Measurements from ENCODE around the gene JAZF1. TPM values are rescaled to one million over a fixed set of nuclear protein-coding genes. Genes with fewer than 3 reads are reported as not detected.
A peak's percentile ranks its signal among the peaks of the same experiment; 100 is the strongest.

JAZF1 gene
- total RNA-seq, 1 donor from 2014 or later, result 7.2 TPM

- Mint-ChIP-seq H3K4me1 (peaks cover 5% of the 10 kb centered on the region), H3K4me3 (peak overlapping the region; percentile 5), H3K9me3 (no peaks in the 10 kb centered on the region), H3K36me3 (no peaks in the 10 kb centered on the region), H3K27me3 (ENCODE audit: low read depth) (no peaks in the 10 kb centered on the region), H3K27ac (no peak overlapping the region)
- DNase-seq (ENCODE audit: low spot score in 2 of 2, unreplicated experiment in 2 of 2), result peak in 1 of 2 experiments; percentile 50
- TF ChIP-seq CTCF (IDR thresholded peaks at IDR 0.05; ENCODE audit: unreplicated experiment), result peak; percentile 72
Observed at GRCh38 chr7:28020302-28020940, 160.2 kb downstream of the JAZF1 start.

GRCh38 chr7:28018856-28019465, 161.6 kb downstream of the JAZF1 start:
- DNase-seq (ENCODE audit: low spot score in 2 of 2, unreplicated experiment in 2 of 2), result no peak
- no peak overlapping the region for H3K27ac Mint-ChIP-seq
- H3K27me3 Mint-ChIP-seq (ENCODE audit: low read depth), result no peaks in the 10 kb centered on the region
- TF ChIP-seq CTCF (IDR thresholded peaks at IDR 0.05; ENCODE audit: unreplicated experiment), result no peak
- H3K36me3 Mint-ChIP-seq, result peaks cover 7% of the 10 kb centered on the region
- peaks cover 7% of the 10 kb centered on the region for H3K9me3 Mint-ChIP-seq
- no peak overlapping the region for H3K4me3 Mint-ChIP-seq
- peaks cover 5% of the 10 kb centered on the region for H3K4me1 Mint-ChIP-seq

GRCh38 chr7:28018446-28018845, 162.1 kb downstream of the JAZF1 start:
- no peak overlapping the region for H3K27ac Mint-ChIP-seq
- peaks cover 5% of the 10 kb centered on the region for H3K4me1 Mint-ChIP-seq
- no peak for DNase-seq (ENCODE audit: low spot score in 2 of 2, unreplicated experiment in 2 of 2)
- H3K4me3 Mint-ChIP-seq, result no peak overlapping the region
- H3K9me3 Mint-ChIP-seq, result peaks cover 7% of the 10 kb centered on the region
- H3K27me3 Mint-ChIP-seq (ENCODE audit: low read depth), result no peaks in the 10 kb centered on the region
- H3K36me3 Mint-ChIP-seq, result peaks cover 9% of the 10 kb centered on the region
- no peak for TF ChIP-seq CTCF (IDR thresholded peaks at IDR 0.05; ENCODE audit: unreplicated experiment)

- DNase-seq (ENCODE audit: low spot score in 2 of 2, unreplicated experiment in 2 of 2), result no peak
- Mint-ChIP-seq H3K27ac (no peak overlapping the region), H3K27me3 (ENCODE audit: low read depth) (no peaks in the 10 kb centered on the region), H3K4me3 (no peak overlapping the region), H3K36me3 (peaks cover 9% of the 10 kb centered on the region), H3K4me1 (peaks cover 5% of the 10 kb centered on the region), H3K9me3 (peaks cover 7% of the 10 kb centered on the region)
- no peak for TF ChIP-seq CTCF (IDR thresholded peaks at IDR 0.05; ENCODE audit: unreplicated experiment)
Observed at GRCh38 chr7:28018020-28018419, 162.6 kb downstream of the JAZF1 start.

- Mint-ChIP-seq H3K27ac (no peak overlapping the region), H3K4me1 (peaks cover 7% of the 10 kb centered on the region), H3K27me3 (ENCODE audit: low read depth) (no peaks in the 10 kb centered on the region), H3K9me3 (peaks cover 7% of the 10 kb centered on the region), H3K36me3 (peaks cover 9% of the 10 kb centered on the region), H3K4me3 (no peak overlapping the region)
- DNase-seq (ENCODE audit: low spot score in 2 of 2, unreplicated experiment in 2 of 2), result no peak
- no peak for TF ChIP-seq CTCF (IDR thresholded peaks at IDR 0.05; ENCODE audit: unreplicated experiment)
Observed at GRCh38 chr7:28017372-28017771, 163.2 kb downstream of the JAZF1 start.

Measured in mesothelial cell of epicardium (in vitro differentiated cells).